ENCODE measurements around the gene LRIG1.

GRCh38 chr3:66414846-66415245 lies 86.0 kb downstream of the LRIG1 start:
- TF ChIP-seq POLR2A (IDR thresholded peaks at IDR 0.05; ENCODE audit: low read depth, low read length) (no peak), TAF1 (IDR thresholded peaks at IDR 0.05; ENCODE audit: borderline replicate concordance, low read depth, low read length) (no peak)

All from GM12892 (cell line).